Measurements from ENCODE around the gene TBC1D17. TPM values are rescaled to one million over a fixed set of nuclear protein-coding genes. Genes with fewer than 3 reads are reported as not detected.

Gene TBC1D17
- total and polyA plus RNA-seq, 10 of the 15 experiments (the other 5 are each of a cell fraction or from before 2014, with no cell fraction given): 0.42 to 20.4 (median 11.2) TPM

- in situ Hi-C loops (cut with MboI) (no loop called here), intact Hi-C loops (cut with micrococcal nuclease; ENCODE audit: unreplicated experiment) (no loop called here)
- SMC1A ChIA-PET (ENCODE audit: uncharacterized antibody, unreplicated experiment): interaction anchor here (1.1 kb wide), 1 partner anchor 87 kb away, joined by 3 read pairs; no protein-coding TSS in a partner anchor
- ATAC-seq (no peak), DNase-seq (ENCODE audit: low read depth, low spot score) (no peak), FAIRE-seq (no peak)
- no peak overlapping the region for H3K9ac ChIP-seq (ENCODE audit: control insufficient read depth, insufficient read depth, low read length)
- peaks cover 4% of the 10 kb centered on the region; the same call in 2 of the 3 replicates for H3K9me3 ChIP-seq (replicated peaks; ENCODE audit: control insufficient read depth, insufficient read depth, low read length)
- H3K4me3 ChIP-seq: no peak overlapping the region
- no peak for TF ChIP-seq MLLT1 (IDR thresholded peaks at IDR 0.05)
- TF ChIP-seq TCF12 (IDR thresholded peaks at IDR 0.05; ENCODE audit: low read depth, low read length): 0 out of 2 replicates have a peak, but pooled peaks have one; percentile 30
- no peak for TF ChIP-seq NRF1 (conservative IDR thresholded peaks at IDR 0.05; ENCODE audit: low read depth, low read length)
- POLR2A ChIA-PET: interaction anchor here (0.6 to 1.3 kb wide), 4 partner anchors 15 to 44 kb away, joined by 3 to 4 read pairs (median 3); partner anchors contain the start of gene MED25
- WGBS (ENCODE audit: insufficient coverage, insufficient replicate concordance, low lambda C conversion rate, missing lambda C conversion rate): 36% methylated on average over 10 of the region's 10 CpGs
- H3K36me3 ChIP-seq (ENCODE audit: control insufficient read depth in 2 of 2, insufficient read depth in 2 of 2, low read length in 1 of 2): peaks cover 0 to 11% of the 10 kb centered on the region in 2 experiments; a peak in 2 of 4 replicates
- peaks cover 6% of the 10 kb centered on the region for H3K79me2 ChIP-seq (ENCODE audit: control insufficient read depth, insufficient read depth, low read length)
- BruUV-seq (replicated peaks): no TSS peak
- peaks cover 18% of the 10 kb centered on the region for H3K4me1 ChIP-seq (ENCODE audit: control insufficient read depth, insufficient read depth, low read length)
- H3K4me2 ChIP-seq (ENCODE audit: control insufficient read depth, insufficient read depth): no peak overlapping the region
- H3K27ac ChIP-seq (ENCODE audit: control insufficient read depth, insufficient read depth): no peak overlapping the region
- RAD21 ChIA-PET (ENCODE audit: unreplicated experiment): no interaction called here
- no peak overlapping the region for H2AFZ ChIP-seq (ENCODE audit: control insufficient read depth, low read depth, low read length)
- no peaks in the 10 kb centered on the region for H3K27me3 ChIP-seq (replicated peaks in 1 of 2; ENCODE audit: control insufficient read depth in 2 of 2, insufficient read depth in 2 of 2, low read length in 1 of 2)
- no peaks in the 10 kb centered on the region for H4K20me1 ChIP-seq (ENCODE audit: control insufficient read depth, insufficient read depth)
- CTCF ChIA-PET: interaction anchor here (0.6 to 1.6 kb wide), 3 partner anchors 9 to 56 kb away, joined by 3 to 6 read pairs (median 3); no protein-coding TSS in a partner anchor
Measured at GRCh38 chr19:49853852-49854377, 23.6 kb upstream of the TBC1D17 start.
